AG04449 (cell line): Measurements from ENCODE around the gene CENATAC.
"Not testable (repeated sequence)": the region's sequence is repeated elsewhere in the genome, so short reads cannot be mapped to it uniquely, and the experiment has no call there.

Source experiments
- CTCF ChIA-PET: fragments of 350-600 bp; formaldehyde crosslinking; extraction: SDS; loops from one replicate; lab custom pipeline; 2021; ENCODE audit warnings: antibody characterized with exemption; lab: Yijun Ruan, JAX
- POLR2A ChIA-PET: fragments of 400-600, 350-600 bp; formaldehyde crosslinking; extraction: SDS; loops from one replicate; lab custom pipeline; 2020; ENCODE audit warnings: antibody characterized with exemption, inconsistent platforms; lab: Yijun Ruan, JAX
- DNase-seq: peaks from one replicate; pipeline ENCODE4 v3.0.0-alpha.2; 2010; ENCODE audit warnings: low read depth, low spot score
- H3K4me3 ChIP-seq: 2 replicates; pipeline ENCODE4 v1.5.1; 2011; ENCODE audit warnings: low read depth, mild to moderate bottlenecking, control low read depth, low read length
- TF ChIP-seq, protein P1 (sequence below): IDR thresholded peaks from one replicate; pipeline ENCODE4 v1.5.1; 2011; ENCODE audit warnings: mild to moderate bottlenecking, moderate library complexity, low read length, control low read depth, inconsistent platforms; ENCODE audit not compliant: insufficient read depth; ENCODE audit errors: missing control alignments

CENATAC gene

GRCh38 chr11:118997627-118998387, at the start of gene CENATAC:
TSS of gene CENATAC (plus strand) at chr11:118998138. CDS start at chr11:118998198, 60 bp downstream.
- ChIA-PET CTCF (interaction anchor here (0.7 to 3.5 kb wide), 10 partner anchors 10 to 309 kb away, joined by 3 to 11 read pairs (median 4); no protein-coding TSS in a partner anchor), POLR2A (interaction anchor here (0.9 to 1.6 kb wide), 3 partner anchors 18 to 75 kb away, joined by 3 read pairs; partner anchors contain the start of gene BCL9L)
- H3K4me3 ChIP-seq, result peak within 1 kb of the TSS; percentile 67
- TF ChIP-seq, protein P1, sequence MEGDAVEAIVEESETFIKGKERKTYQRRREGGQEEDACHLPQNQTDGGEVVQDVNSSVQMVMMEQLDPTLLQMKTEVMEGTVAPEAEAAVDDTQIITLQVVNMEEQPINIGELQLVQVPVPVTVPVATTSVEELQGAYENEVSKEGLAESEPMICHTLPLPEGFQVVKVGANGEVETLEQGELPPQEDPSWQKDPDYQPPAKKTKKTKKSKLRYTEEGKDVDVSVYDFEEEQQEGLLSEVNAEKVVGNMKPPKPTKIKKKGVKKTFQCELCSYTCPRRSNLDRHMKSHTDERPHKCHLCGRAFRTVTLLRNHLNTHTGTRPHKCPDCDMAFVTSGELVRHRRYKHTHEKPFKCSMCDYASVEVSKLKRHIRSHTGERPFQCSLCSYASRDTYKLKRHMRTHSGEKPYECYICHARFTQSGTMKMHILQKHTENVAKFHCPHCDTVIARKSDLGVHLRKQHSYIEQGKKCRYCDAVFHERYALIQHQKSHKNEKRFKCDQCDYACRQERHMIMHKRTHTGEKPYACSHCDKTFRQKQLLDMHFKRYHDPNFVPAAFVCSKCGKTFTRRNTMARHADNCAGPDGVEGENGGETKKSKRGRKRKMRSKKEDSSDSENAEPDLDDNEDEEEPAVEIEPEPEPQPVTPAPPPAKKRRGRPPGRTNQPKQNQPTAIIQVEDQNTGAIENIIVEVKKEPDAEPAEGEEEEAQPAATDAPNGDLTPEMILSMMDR, result no peak
- no peak for DNase-seq

DNA sequence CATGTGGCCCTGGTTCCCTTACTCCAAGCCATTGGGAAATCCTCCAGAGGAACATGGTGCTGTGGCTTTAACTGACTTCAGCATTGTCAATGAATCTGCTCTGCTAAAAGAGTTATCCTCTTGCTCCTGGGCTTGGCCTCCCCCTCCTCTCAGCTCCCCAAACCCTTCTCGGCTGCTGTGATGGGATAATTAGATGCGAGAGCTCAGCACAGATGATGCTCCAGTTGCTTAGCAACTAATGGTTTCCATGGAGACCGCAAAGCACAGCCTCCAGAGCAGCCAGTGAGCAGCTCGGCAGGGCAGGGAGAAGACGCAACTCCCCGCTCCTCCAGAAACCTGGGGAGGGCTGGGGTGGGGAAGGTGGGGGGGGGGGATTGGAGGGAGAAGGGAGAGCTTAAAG, 44.7 kb upstream of the CENATAC start:
- CTCF ChIA-PET, result interaction anchor here (0.9 to 16.5 kb wide), 8 partner anchors 10 to 293 kb away, joined by 3 to 250 read pairs (median 6); no protein-coding TSS in a partner anchor
- POLR2A ChIA-PET, result no interaction called here
- DNase-seq, result no peak
- TF ChIP-seq, protein P1, result no peak
- H3K4me3 ChIP-seq, result no peak overlapping the region

DNA sequence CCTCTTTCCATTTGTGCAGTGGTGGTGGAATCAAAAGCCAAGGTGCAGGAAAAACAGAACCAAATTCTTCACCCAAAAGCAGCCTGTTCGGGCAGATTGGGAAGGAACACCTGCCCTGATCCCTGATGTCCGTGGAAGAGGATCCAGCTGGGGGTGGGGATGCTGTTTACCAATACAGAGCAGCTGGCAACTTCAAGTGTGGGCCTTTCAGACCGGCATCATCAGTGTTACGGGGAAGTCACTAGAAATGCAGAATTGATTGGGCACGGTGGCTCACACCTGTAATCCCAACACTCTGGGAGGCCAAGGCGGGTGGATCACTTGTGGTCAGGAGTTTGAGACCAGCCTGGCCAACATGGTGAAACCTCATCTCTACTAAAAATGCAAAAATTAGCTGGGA, 44.0 kb upstream of the CENATAC start:
- POLR2A ChIA-PET, DNase-seq: not testable (repeated sequence)

DNA sequence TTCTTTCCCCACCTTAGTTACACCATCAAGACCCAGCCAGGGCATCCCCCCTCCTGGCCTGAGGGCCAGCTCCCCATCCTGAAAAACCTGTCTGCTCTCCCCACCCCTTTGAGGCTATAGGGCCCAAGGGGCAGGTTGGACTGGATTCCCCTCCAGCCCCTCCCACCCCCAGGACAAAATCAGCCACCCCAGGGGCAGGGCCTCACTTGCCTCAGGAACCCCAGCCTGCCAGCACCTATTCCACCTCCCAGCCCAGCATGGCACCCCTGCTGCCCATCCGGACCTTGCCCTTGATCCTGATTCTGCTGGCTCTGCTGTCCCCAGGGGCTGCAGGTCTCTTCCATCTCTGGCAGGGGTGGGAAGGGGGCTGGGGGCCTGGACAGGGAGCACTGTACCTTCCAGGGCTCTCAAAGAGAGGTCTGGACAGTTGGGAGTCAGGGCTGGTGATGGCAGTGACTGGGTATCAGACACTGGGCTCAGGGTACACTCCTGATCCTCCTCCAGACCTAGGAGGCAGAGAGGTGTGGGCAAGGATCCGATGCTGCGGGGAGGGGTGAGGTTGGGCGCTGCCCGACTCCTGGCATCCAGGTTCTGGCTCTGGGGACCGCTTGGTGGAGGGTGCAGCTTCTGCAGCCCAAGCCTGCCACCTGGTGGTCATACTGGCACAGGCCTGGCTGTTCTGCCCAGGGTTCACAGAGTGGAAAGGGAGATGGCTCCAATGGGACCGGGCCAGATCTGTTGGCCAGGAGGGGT, 41.7 kb upstream of the CENATAC start, which contains the start of gene UPK2:
UPK2 (plus strand) TSS at position 205 of the 753 bp plus-strand sequence; CDS start at position 258, 53 bp downstream.
- POLR2A ChIA-PET, result no interaction called here
- H3K4me3 ChIP-seq, result no peak within 1 kb of the TSS
- DNase-seq, result no peak
- TF ChIP-seq, protein P1, result peak; percentile 98
- CTCF ChIA-PET, result interaction anchor here (0.6 to 16.5 kb wide), 45 partner anchors 8 to 361 kb away, joined by 3 to 250 read pairs (median 4); partner anchors contain the start of genes DDX6 and FOXR1

More for the DNA sequence above, 44.0 kb upstream of the CENATAC start:
- CTCF ChIA-PET, result interaction anchor here (1.1 to 16.5 kb wide), 9 partner anchors 8 to 293 kb away, joined by 3 to 250 read pairs (median 6); no protein-coding TSS in a partner anchor
- H3K4me3 ChIP-seq, result not testable (repeated sequence)

DNA sequence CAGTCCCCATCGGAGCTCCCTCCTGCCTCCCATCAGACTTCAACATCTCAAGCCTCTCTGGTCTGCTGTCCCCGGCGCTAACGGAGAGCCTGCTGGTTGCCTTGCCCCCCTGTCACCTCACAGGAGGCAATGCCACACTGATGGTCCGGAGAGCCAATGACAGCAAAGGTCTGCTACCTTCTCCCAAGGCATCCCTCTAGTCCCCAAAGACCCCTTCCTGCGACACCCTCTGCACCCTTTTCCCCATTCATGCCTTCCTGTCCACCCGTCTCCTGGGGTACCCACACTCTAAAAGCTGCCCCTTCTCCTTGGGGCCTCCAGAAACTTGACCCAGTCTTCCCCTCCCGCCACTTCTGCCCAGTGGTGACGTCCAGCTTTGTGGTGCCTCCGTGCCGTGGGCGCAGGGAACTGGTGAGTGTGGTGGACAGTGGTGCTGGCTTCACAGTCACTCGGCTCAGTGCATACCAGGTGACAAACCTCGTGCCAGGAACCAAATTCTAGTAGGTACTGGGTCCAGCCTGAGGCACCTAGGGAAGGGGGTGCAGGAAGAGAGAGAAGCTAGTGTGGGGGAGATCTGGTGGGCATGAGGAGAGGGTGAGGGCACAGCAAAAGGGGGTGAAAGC, 41.0 kb upstream of the CENATAC start:
- POLR2A ChIA-PET, result no interaction called here
- CTCF ChIA-PET, result interaction anchor here (0.5 to 16.5 kb wide), 47 partner anchors 9 to 362 kb away, joined by 3 to 250 read pairs (median 4); partner anchors contain the start of gene DDX6
- no peak for DNase-seq
- TF ChIP-seq, protein P1, result no peak
- H3K4me3 ChIP-seq, result no peak overlapping the region

GRCh38 chr11:118957549-118957948, 40.4 kb upstream of the CENATAC start:
- POLR2A ChIA-PET, result no interaction called here
- CTCF ChIA-PET, result interaction anchor here (0.5 to 16.5 kb wide), 34 partner anchors 9 to 362 kb away, joined by 3 to 250 read pairs (median 5); partner anchors contain the start of gene DDX6
- DNase-seq, result no peak
- H3K4me3 ChIP-seq, result no peak overlapping the region
- TF ChIP-seq, protein P1, result no peak
